BJ (cell line): ENCODE measurements around the gene CNFN. TPM values are rescaled to one million over a fixed set of nuclear protein-coding genes. Genes with fewer than 3 reads are reported as not detected.

ENCODE experiments used
- CTCF ChIA-PET: fragments of 350-600 bp; formaldehyde crosslinking; extraction: SDS; loops from one replicate; lab custom pipeline; 2021; ENCODE audit warnings: antibody characterized with exemption, inconsistent platforms; lab: Yijun Ruan, JAX
- POLR2A ChIA-PET: fragments of 300-600 bp; sonication (Branson Sonifier 250); formaldehyde crosslinking; extraction: SDS; loops from one replicate; lab custom pipeline; 2021; ENCODE audit warnings: antibody characterized with exemption; lab: Charles Lee
- DNase-seq: peaks from one replicate; pipeline ENCODE4 v3.0.0-alpha.2; 2011; ENCODE audit warnings: low read depth
- H3K27me3 ChIP-seq: 2 replicates; pipeline ENCODE4 v1.6.0; 2011; ENCODE audit warnings: low read length; ENCODE audit not compliant: control insufficient read depth, insufficient read depth
- H3K36me3 ChIP-seq: 2 replicates; pipeline ENCODE4 v1.5.1; 2011; ENCODE audit warnings: low read length; ENCODE audit not compliant: control insufficient read depth, insufficient read depth
- H3K4me3 ChIP-seq: 2 replicates; pipeline ENCODE4 v1.5.1; 2011; ENCODE audit warnings: low read depth, mild to moderate bottlenecking, control low read depth, low read length
- polyA plus RNA-seq: library from polyadenylated mRNA; depleted of rRNA; stranded (reverse); fragments of >200 nt; gene quantifications from 2 replicates; pipeline ENCODE4 v1.2.3, GENCODE V29; 2011
- TF ChIP-seq, protein P1 (sequence below): IDR thresholded peaks from 2 replicates; pipeline ENCODE4 v1.5.1; 2011; ENCODE audit warnings: low read depth, mild to moderate bottlenecking, control low read depth, inconsistent platforms, low read length, moderate library complexity; ENCODE audit not compliant: insufficient read depth

CNFN gene
- polyA plus RNA-seq, 1 experiment, result 0.78 TPM

DNA sequence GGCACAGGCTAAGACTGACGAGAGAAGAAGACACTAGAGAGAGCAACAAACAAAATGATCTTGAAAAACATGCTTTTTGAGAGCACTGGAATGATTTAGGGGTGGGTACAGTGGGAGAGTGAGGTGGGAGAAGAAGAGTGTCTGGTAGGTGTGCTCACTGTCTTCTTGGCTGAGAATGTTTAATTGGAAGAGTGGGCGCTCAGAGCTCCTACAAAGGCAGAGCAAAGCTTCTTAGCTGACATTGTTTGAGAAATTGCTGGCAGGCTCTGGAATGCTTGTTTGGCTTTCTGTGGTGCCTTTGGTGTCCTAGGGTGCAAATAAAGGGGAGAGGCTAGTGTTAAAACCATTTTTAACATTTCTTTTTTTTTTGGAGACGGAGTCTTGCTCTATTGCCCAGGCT lies 38.6 kb upstream of the CNFN start:
- ChIA-PET POLR2A (no interaction called here), CTCF (interaction anchor here (1.0 to 3.6 kb wide), 2 partner anchors 10 to 12 kb away, joined by 8 to 13 read pairs; no protein-coding TSS in a partner anchor)

DNA sequence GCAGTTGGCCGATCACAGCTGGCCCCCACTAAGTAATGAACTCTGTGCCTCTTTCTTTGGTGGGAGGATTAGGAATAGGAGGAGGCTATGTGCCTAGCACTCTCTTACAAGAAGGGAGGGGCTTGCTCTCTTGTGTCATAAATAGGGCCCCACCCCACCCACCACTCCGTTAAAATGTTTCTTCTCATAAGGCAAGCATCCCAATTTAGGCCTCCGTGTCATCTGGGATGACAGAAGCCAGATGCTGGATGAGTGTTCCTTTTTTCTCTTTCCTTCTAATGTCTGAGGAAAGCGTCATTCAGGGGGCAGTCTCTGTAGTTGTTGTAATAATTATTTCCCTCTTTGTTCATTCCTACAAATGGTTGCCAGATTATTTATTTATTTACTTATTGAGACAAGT lies 37.2 kb upstream of the CNFN start, which contains the start of gene LIPE:
Gene LIPE, minus strand, starts transcription at position 76 of the 400 bp plus-strand sequence. CDS start 239 bp downstream, outside the sequence.
- CTCF ChIA-PET, result interaction anchor here (2.1 to 3.6 kb wide), 2 partner anchors 11 to 13 kb away, joined by 6 to 13 read pairs; no protein-coding TSS in a partner anchor
- DNase-seq, result no peak
- POLR2A ChIA-PET, result no interaction called here

More for the DNA sequence above, 38.6 kb upstream of the CNFN start:
- Histone ChIP-seq H3K27me3 (no peaks in the 10 kb centered on the region; the same call in 1 of the 2 replicates), H3K36me3 (no peaks in the 10 kb centered on the region), H3K4me3 (no peak overlapping the region)
- no peak for DNase-seq
- TF ChIP-seq, protein P1, sequence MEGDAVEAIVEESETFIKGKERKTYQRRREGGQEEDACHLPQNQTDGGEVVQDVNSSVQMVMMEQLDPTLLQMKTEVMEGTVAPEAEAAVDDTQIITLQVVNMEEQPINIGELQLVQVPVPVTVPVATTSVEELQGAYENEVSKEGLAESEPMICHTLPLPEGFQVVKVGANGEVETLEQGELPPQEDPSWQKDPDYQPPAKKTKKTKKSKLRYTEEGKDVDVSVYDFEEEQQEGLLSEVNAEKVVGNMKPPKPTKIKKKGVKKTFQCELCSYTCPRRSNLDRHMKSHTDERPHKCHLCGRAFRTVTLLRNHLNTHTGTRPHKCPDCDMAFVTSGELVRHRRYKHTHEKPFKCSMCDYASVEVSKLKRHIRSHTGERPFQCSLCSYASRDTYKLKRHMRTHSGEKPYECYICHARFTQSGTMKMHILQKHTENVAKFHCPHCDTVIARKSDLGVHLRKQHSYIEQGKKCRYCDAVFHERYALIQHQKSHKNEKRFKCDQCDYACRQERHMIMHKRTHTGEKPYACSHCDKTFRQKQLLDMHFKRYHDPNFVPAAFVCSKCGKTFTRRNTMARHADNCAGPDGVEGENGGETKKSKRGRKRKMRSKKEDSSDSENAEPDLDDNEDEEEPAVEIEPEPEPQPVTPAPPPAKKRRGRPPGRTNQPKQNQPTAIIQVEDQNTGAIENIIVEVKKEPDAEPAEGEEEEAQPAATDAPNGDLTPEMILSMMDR, result no peak

DNA sequence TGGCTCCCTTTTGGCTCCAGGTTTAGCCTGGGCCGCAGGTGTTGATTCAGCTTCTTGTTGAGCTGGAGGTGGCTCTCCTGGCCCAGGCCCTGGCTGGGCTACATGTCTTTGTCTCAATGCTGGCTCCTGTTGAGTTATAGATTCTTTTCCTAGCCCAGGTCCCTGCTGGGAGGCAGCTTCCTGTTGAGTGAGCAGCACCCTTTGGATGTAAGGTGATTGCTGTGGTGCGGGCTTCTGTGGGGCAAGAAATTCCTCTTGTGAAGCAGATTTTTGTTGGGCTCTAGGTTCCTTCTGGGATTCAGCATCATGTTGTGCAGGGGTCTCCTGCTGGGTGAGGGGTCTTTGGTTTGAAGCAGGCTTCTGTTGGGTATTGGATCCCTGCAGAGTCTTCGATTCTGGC lies 36.5 kb upstream of the CNFN start:
- no peak overlapping the region for H3K4me3 ChIP-seq
- TF ChIP-seq, protein P1, result no peak
- ChIA-PET CTCF (interaction anchor here (0.5 to 3.6 kb wide), 3 partner anchors 12 to 139 kb away, joined by 5 to 13 read pairs (median 6); no protein-coding TSS in a partner anchor), POLR2A (no interaction called here)
- H3K36me3 ChIP-seq, result no peaks in the 10 kb centered on the region
- H3K27me3 ChIP-seq, result no peaks in the 10 kb centered on the region
- no peak for DNase-seq

More for the DNA sequence above, 37.2 kb upstream of the CNFN start, which contains the start of gene LIPE:
- TF ChIP-seq, protein P1, result no peak
- no peaks in the 10 kb centered on the region for H3K27me3 ChIP-seq
- no peaks in the 10 kb centered on the region for H3K36me3 ChIP-seq
- no peak within 1 kb of the TSS for H3K4me3 ChIP-seq

DNA sequence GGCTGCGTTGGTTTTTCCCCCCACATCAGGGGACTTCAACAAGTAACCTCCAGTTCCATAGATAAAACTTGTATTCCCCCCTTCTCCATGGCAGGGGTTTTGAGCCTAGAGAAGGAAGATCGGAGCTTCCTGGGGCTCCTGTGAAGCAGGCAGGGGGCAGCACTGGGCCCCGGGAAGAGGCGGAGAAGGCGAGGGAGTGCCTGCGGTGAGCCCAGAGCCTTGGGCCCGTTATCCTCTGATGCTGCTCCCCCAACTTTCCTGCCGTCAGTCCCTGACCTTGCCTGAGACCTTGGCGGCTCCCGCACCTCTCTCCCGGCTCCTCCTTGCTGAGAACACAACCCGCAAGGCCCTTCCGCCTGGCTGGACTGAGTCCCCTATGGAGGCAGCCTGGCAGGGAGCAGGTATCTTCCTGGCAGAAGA lies 34.6 kb upstream of the CNFN start:
- no peak for DNase-seq
- Histone ChIP-seq H3K4me3 (no peak overlapping the region), H3K36me3 (no peaks in the 10 kb centered on the region), H3K27me3 (no peaks in the 10 kb centered on the region)
- TF ChIP-seq, protein P1, result no peak
- ChIA-PET POLR2A (no interaction called here), CTCF (interaction anchor here (0.8 to 2.7 kb wide), 4 partner anchors 9 to 16 kb away, joined by 4 to 15 read pairs (median 4); no protein-coding TSS in a partner anchor)

DNA sequence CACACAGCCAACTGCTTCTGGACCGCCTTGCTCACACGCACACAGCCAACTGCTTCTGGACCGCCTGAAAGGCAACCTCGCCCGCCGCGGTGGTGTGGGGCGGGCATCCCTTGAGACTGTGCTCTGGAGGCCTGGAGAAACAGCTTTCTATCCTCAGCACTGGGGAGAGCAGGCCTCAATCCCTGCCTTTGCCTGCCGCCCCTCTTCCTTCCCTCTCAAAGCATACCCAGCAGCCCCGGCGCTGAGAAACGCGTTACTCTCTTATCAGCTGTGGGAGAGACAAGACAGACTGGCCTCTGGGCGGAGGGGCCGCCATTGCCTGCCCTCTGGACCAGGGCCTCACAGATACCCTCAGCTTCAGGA lies 34.2 kb upstream of the CNFN start:
- TF ChIP-seq, protein P1, result no peak
- no peak overlapping the region for H3K4me3 ChIP-seq
- CTCF ChIA-PET, result interaction anchor here (0.8 to 2.7 kb wide), 5 partner anchors 9 to 16 kb away, joined by 4 to 15 read pairs (median 4); no protein-coding TSS in a partner anchor
- no peaks in the 10 kb centered on the region for H3K27me3 ChIP-seq
- no peak for DNase-seq
- no peaks in the 10 kb centered on the region for H3K36me3 ChIP-seq
- POLR2A ChIA-PET, result no interaction called here
